IPS-18c (cell line): Measurements from ENCODE around the gene IL4.
"Not testable (repeated sequence)": the region's sequence is repeated elsewhere in the genome, so short reads cannot be mapped to it uniquely, and the experiment has no call there.

Experiments
- H3K4me3 ChIP-seq: 2 replicates; pipeline ENCODE4 v1.7.0; 2013; ENCODE audit warnings: low read depth, mild to moderate bottlenecking, low read length, moderate library complexity; ENCODE audit not compliant: insufficient read depth
- H3K9me3 ChIP-seq: one replicate; pipeline ENCODE4 v1.6.1; 2013; ENCODE audit warnings: mild to moderate bottlenecking, low read length, moderate library complexity; ENCODE audit not compliant: control insufficient read depth, insufficient read depth

Gene IL4

GRCh38 chr5:132673939-132674630 lies at the start of gene IL4:
Gene IL4 (plus strand): TSS chr5:132673989. CDS start chr5:132674051, 62 bp downstream.
- no peak within 1 kb of the TSS; the same call in 1 of the 2 replicates for H3K4me3 ChIP-seq
- no peaks in the 10 kb centered on the region for H3K9me3 ChIP-seq

GRCh38 chr5:132627470-132627869 lies 46.3 kb upstream of the IL4 start:
- Histone ChIP-seq H3K4me3 (no peak overlapping the region), H3K9me3 (no peaks in the 10 kb centered on the region)

- no peak overlapping the region for H3K4me3 ChIP-seq
Measured at GRCh38 chr5:132628814-132629213, 45.0 kb upstream of the IL4 start.

GRCh38 chr5:132629230-132629944 lies 44.4 kb upstream of the IL4 start:
- Histone ChIP-seq H3K9me3 (no peaks in the 10 kb centered on the region), H3K4me3 (no peak overlapping the region)

More at GRCh38 chr5:132628814-132629213, 45.0 kb upstream of the IL4 start:
- H3K9me3 ChIP-seq = no peaks in the 10 kb centered on the region

- not testable (repeated sequence) for H3K9me3 ChIP-seq, H3K4me3 ChIP-seq
Measured at GRCh38 chr5:132633587-132633986, 40.2 kb upstream of the IL4 start.

- Histone ChIP-seq H3K4me3 (no peak overlapping the region), H3K9me3 (no peaks in the 10 kb centered on the region)
Measured at GRCh38 chr5:132635873-132636272, 37.9 kb upstream of the IL4 start.

- H3K4me3 ChIP-seq = no peak overlapping the region
Measured at GRCh38 chr5:132637241-132637640, 36.5 kb upstream of the IL4 start.

GRCh38 chr5:132639706-132640130 lies 34.1 kb upstream of the IL4 start:
- no peaks in the 10 kb centered on the region for H3K9me3 ChIP-seq
- H3K4me3 ChIP-seq = no peak overlapping the region

More at GRCh38 chr5:132637241-132637640, 36.5 kb upstream of the IL4 start:
- H3K9me3 ChIP-seq = no peaks in the 10 kb centered on the region

GRCh38 chr5:132640613-132641012 lies 33.2 kb upstream of the IL4 start:
- no peaks in the 10 kb centered on the region for H3K9me3 ChIP-seq

GRCh38 chr5:132641241-132641723 lies 32.5 kb upstream of the IL4 start:
- Histone ChIP-seq H3K9me3 (no peaks in the 10 kb centered on the region), H3K4me3 (no peak overlapping the region)

More at GRCh38 chr5:132640613-132641012, 33.2 kb upstream of the IL4 start:
- H3K4me3 ChIP-seq = no peak overlapping the region

GRCh38 chr5:132641841-132642240 lies 31.9 kb upstream of the IL4 start:
- Histone ChIP-seq H3K9me3 (no peaks in the 10 kb centered on the region), H3K4me3 (no peak overlapping the region)

GRCh38 chr5:132644177-132644576 lies 29.6 kb upstream of the IL4 start:
- Histone ChIP-seq H3K4me3 (no peak overlapping the region), H3K9me3 (no peaks in the 10 kb centered on the region)

GRCh38 chr5:132646583-132647266 lies 27.1 kb upstream of the IL4 start:
- Histone ChIP-seq H3K4me3 (no peak overlapping the region), H3K9me3 (no peaks in the 10 kb centered on the region)

- H3K4me3 ChIP-seq = no peak overlapping the region
- H3K9me3 ChIP-seq = no peaks in the 10 kb centered on the region
Measured at GRCh38 chr5:132647473-132647872, 26.3 kb upstream of the IL4 start.

- no peaks in the 10 kb centered on the region for H3K9me3 ChIP-seq
- H3K4me3 ChIP-seq = no peak overlapping the region
Measured at GRCh38 chr5:132648355-132648754, 25.4 kb upstream of the IL4 start.

GRCh38 chr5:132651838-132652469 lies 21.8 kb upstream of the IL4 start:
- Histone ChIP-seq H3K9me3 (no peaks in the 10 kb centered on the region), H3K4me3 (no peak overlapping the region)

GRCh38 chr5:132653716-132654115 lies 20.1 kb upstream of the IL4 start:
- Histone ChIP-seq H3K9me3 (no peaks in the 10 kb centered on the region), H3K4me3 (no peak overlapping the region)
